Measurements from ENCODE around the gene ATP13A3.
"Not testable (repeated sequence)": the region's sequence is repeated elsewhere in the genome, so short reads cannot be mapped to it uniquely, and the experiment has no call there.

Gene ATP13A3

DNA sequence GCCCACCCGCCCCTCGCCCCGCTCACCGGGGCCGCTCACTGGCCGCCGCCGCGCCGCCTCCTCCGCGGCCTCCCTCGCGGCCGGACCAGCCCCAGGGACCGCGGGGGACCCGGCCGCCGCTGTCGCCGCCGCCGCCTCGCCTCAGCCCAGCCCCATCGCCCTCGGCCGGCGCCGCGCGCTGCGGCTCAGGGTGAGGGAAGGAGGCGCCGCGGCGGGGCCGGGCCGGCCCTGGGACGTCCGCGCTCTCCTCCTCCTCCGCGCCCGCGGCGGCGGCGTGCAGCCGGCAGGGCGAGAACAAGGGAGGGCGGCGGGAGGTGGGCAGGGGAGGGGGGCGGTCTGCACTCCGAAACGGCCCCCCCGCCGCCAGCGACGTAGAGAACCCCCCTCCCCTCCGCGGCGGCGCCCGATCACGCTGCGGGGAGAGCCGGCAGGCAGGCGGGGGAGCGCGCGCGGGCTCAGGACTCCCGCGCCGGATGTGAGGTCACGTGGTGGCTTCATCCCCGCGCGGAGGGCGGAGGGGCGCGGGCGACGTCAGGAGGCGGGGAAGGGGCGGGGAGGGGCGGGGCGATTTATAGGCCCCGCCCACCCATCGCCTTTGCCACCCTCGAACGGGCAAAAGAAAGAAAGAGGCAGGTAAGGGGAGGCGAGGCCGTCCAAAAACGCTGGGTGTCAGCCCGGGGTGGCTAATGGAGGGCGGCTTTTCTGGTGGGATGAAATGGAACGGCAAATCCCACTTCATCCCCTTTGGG, at the start of gene ATP13A3:
TSS of gene ATP13A3 (minus strand) at position 463 of the 749 bp plus-strand sequence. CDS start 24,812 bp downstream, outside the sequence.
- Mint-ChIP-seq H3K27me3 (no peaks in the 10 kb centered on the region), H3K27ac (ENCODE audit: low read depth) (peak within 1 kb of the TSS; percentile 87), H3K4me3 (peak within 1 kb of the TSS; percentile 76), H3K4me1 (peaks cover 34% of the 10 kb centered on the region), H3K36me3 (ENCODE audit: insufficient read depth) (peaks cover 25% of the 10 kb centered on the region), H3K9me3 (no peaks in the 10 kb centered on the region)
- ATAC-seq (replicated peaks; ENCODE audit: extremely low read depth, poor library complexity, severe bottlenecking), result peak; percentile 82
- DNase-seq (ENCODE audit: low spot score in 2 of 2), result peak; percentile 75 to 84

DNA sequence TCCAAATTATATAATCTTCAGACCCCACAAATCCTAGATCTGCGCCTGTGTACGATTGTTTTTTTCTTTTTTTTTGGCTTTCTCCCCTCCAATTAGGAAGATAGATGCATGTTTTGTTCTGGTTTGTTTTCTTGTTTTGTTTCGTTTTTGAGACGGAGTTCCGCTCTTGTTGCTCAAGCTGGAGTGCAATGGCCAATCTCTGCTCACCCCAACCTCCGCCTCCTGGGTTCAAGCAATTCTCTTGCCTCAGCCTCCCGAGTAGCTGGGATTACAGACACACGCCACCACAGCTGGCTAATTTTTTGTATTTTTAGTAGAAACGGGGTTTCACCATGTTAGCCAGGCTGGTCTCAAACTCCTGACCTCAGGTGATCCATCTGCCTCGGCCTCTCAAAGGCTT, 48.4 kb upstream of the ATP13A3 start:
- peaks cover 12% of the 10 kb centered on the region for H3K27me3 Mint-ChIP-seq
- not testable (repeated sequence) for H3K4me1 Mint-ChIP-seq; H3K9me3 Mint-ChIP-seq; ATAC-seq (replicated peaks; ENCODE audit: extremely low read depth, poor library complexity, severe bottlenecking); H3K27ac Mint-ChIP-seq (ENCODE audit: low read depth); H3K4me3 Mint-ChIP-seq; H3K36me3 Mint-ChIP-seq (ENCODE audit: insufficient read depth); DNase-seq (ENCODE audit: low spot score in 2 of 2)

DNA sequence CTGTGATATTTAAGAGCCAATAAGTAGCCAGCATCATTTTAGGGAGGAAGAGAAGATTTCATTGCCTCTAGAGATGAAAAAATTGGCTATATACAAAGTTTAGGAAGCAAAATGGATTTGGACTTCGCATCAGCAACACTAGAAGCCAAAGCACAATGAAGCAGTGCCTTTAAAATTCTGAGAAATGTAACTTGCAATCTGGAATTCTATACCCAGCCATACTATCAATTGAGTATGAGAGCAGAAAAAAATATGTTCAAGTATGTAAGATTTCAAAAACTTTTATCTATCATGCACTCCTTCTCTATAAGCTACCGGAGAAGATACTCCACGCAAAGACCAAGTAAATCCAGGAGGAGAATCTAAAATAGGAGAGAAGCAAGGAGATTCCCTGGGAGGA, 47.4 kb upstream of the ATP13A3 start:
- no peak for ATAC-seq (replicated peaks; ENCODE audit: extremely low read depth, poor library complexity, severe bottlenecking)
- H3K4me3 Mint-ChIP-seq, result no peak overlapping the region
- H3K27me3 Mint-ChIP-seq, result peaks cover 12% of the 10 kb centered on the region

DNA sequence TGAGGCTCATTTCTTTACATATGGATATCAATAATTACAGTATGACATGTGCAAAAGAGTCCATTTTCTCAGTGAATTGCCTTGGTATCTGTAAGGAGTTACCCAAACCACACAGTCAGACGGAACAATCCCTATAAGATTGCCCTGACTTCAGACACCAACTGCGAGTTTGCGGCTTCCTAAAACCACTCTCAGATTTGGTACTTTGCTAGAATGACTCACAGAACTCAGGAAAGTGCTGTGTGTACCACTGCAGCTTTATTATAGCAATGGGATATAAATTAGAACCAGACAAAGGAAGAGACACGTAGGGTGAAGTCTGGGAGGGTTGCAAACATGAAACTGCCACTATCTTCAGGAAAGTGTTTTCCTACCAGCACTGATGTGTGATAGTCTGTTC, 45.8 kb upstream of the ATP13A3 start:
- Mint-ChIP-seq H3K36me3 (ENCODE audit: insufficient read depth) (no peaks in the 10 kb centered on the region), H3K4me1 (no peaks in the 10 kb centered on the region), H3K27me3 (peaks cover 28% of the 10 kb centered on the region), H3K9me3 (no peaks in the 10 kb centered on the region), H3K27ac (ENCODE audit: low read depth) (no peak overlapping the region), H3K4me3 (no peak overlapping the region)
- no peak for DNase-seq (ENCODE audit: low spot score in 2 of 2)
- no peak for ATAC-seq (replicated peaks; ENCODE audit: extremely low read depth, poor library complexity, severe bottlenecking)

More for the DNA sequence above, 47.4 kb upstream of the ATP13A3 start:
- no peak overlapping the region for H3K27ac Mint-ChIP-seq (ENCODE audit: low read depth)
- no peaks in the 10 kb centered on the region for H3K36me3 Mint-ChIP-seq (ENCODE audit: insufficient read depth)
- no peaks in the 10 kb centered on the region for H3K4me1 Mint-ChIP-seq
- no peak for DNase-seq (ENCODE audit: low spot score in 2 of 2)
- no peaks in the 10 kb centered on the region for H3K9me3 Mint-ChIP-seq

DNA sequence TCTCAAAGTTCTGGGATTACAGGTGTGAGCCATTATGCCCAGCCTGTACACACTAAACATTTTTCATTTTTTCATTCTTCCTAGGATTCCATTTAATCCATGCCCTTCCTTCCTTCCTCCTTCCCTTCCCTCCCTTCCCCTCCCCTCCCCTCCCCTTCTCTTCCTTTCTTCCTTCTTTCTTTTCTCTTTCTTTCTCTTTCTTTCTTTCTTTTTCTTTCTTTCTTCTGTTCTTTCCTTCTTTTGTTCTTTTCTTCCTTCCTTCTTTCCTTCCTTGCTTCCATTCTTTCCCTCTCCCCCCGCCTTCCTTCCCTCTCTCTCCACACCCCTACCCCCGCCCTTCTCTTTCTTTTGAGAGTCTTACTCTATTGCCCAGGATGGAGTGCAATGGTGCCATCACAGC, 40.9 kb upstream of the ATP13A3 start:
- DNase-seq (ENCODE audit: low spot score in 2 of 2) (no peak), ATAC-seq (replicated peaks; ENCODE audit: extremely low read depth, poor library complexity, severe bottlenecking) (no peak)
- no peaks in the 10 kb centered on the region for H3K36me3 Mint-ChIP-seq (ENCODE audit: insufficient read depth)
- H3K9me3 Mint-ChIP-seq, result no peaks in the 10 kb centered on the region
- peak overlapping the region; percentile 27 for H3K27ac Mint-ChIP-seq (ENCODE audit: low read depth)
- no peaks in the 10 kb centered on the region for H3K4me1 Mint-ChIP-seq
- H3K27me3 Mint-ChIP-seq, result peaks cover 16% of the 10 kb centered on the region
- H3K4me3 Mint-ChIP-seq, result no peak overlapping the region

DNA sequence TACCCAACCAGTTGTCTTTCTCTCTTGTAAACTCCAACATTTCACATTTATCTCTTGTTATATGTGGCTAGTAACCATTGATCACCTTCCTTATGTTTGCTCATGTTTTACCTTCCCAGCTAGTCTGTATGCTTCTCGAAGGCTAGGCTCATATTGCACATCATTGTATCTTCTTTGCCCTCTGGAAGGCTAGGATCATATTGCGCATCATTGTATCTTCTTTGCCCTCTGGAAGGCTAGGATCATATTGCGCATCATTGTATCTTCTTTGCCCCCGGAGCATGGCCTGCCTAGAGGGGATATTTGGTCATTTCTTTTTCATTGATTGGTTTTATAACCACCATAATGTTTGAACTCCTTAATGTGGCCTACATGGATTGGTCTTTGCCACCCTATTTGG, 39.4 kb upstream of the ATP13A3 start:
- ATAC-seq (replicated peaks; ENCODE audit: extremely low read depth, poor library complexity, severe bottlenecking), result no peak
- Mint-ChIP-seq H3K4me1 (no peaks in the 10 kb centered on the region), H3K27me3 (peaks cover 16% of the 10 kb centered on the region), H3K4me3 (no peak overlapping the region), H3K9me3 (no peaks in the 10 kb centered on the region), H3K36me3 (ENCODE audit: insufficient read depth) (no peaks in the 10 kb centered on the region), H3K27ac (ENCODE audit: low read depth) (no peak overlapping the region)
- DNase-seq (ENCODE audit: low spot score in 2 of 2), result no peak

DNA sequence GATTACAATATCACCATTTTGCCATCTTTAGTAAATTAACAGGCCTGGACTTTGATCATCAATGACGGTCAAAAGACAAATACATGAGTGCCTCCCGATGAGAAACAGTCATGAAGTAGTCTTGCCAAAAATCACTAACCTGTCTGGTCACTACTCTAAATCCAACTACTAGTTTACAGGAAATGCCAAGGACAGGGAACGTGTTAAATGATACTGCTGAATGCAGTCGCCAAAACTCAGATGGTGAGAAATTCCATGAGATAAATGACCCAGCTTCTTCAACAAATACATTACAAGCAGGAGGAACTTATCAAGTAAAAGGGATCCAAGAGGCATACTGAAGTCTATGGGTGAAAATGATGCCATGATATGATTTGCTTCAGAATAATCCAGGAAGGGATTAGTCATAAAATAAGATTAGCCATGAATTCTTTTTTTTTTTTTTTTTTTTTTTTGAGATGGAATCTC, 35.8 kb upstream of the ATP13A3 start:
- Mint-ChIP-seq H3K4me1 (no peaks in the 10 kb centered on the region), H3K27ac (ENCODE audit: low read depth) (no peak overlapping the region), H3K36me3 (ENCODE audit: insufficient read depth) (no peaks in the 10 kb centered on the region), H3K9me3 (no peaks in the 10 kb centered on the region), H3K4me3 (no peak overlapping the region), H3K27me3 (no peaks in the 10 kb centered on the region)
- no peak for DNase-seq (ENCODE audit: low spot score in 2 of 2)
- no peak for ATAC-seq (replicated peaks; ENCODE audit: extremely low read depth, poor library complexity, severe bottlenecking)

DNA sequence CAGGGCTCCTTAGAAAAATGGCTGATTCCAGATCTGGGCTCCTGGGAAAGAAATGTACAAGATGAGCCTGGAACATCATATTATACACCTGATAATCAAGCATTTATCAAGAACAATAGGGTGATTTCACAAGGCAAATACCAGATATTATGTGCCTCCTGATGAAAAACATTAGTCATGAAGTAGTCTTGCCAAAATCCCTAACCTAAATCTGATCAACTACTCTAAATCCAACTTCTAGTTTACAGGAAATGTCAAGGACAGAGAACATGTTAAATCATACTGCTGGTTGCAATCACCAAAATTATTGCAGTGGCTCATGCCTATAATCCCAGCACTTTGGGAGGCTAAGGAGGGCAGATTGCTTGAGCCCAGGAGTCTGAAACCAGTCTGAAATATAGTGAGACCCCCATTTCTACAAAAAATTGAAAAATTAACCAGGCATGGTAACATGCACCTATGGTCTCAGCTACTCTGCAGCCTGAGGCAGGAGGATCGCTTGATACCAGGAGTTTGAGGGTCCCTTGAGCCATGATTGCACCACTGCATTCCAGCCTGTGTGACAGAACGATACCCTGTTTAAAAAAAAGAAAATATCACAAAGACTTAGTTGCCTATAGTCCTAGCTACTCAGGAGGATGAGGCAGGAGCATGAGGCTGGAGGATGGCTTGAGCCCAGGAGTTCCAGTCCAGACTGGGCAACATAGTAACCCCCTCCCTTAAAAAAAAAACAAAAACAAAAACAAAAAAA, 34.9 kb upstream of the ATP13A3 start:
- Mint-ChIP-seq H3K4me1 (no peaks in the 10 kb centered on the region), H3K27ac (ENCODE audit: low read depth) (no peak overlapping the region), H3K9me3 (no peaks in the 10 kb centered on the region), H3K36me3 (ENCODE audit: insufficient read depth) (no peaks in the 10 kb centered on the region), H3K4me3 (no peak overlapping the region), H3K27me3 (peaks cover 4% of the 10 kb centered on the region)
- DNase-seq (ENCODE audit: low spot score in 2 of 2), result no peak
- no peak for ATAC-seq (replicated peaks; ENCODE audit: extremely low read depth, poor library complexity, severe bottlenecking)

DNA sequence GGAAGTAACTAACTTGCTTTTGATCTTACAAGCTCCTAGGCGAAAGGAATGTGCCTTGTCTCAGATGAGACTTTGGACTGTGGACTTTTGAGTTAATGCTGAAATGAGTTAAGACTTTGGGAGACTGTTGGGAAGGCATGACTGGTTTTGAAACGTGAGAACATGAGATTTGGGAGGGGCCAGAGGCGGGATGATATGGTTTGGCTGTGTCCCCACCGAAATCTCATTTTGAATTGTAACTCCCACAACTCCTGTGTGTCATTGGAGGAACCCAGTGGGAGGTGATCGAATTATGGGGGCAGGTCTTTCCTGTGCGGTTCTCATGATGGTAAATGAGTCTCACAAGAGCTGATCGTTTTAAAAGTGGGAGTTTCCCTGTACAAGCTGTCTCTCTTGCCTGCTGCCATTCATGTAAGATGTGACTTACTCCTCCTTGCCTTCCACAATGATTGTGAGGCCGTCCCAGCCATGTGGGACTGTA, 33.9 kb upstream of the ATP13A3 start:
- not testable (repeated sequence) for H3K27ac Mint-ChIP-seq (ENCODE audit: low read depth); H3K4me1 Mint-ChIP-seq; H3K4me3 Mint-ChIP-seq; H3K9me3 Mint-ChIP-seq; ATAC-seq (replicated peaks; ENCODE audit: extremely low read depth, poor library complexity, severe bottlenecking); DNase-seq (ENCODE audit: low spot score in 2 of 2); H3K36me3 Mint-ChIP-seq (ENCODE audit: insufficient read depth)
- H3K27me3 Mint-ChIP-seq, result peaks cover 12% of the 10 kb centered on the region

DNA sequence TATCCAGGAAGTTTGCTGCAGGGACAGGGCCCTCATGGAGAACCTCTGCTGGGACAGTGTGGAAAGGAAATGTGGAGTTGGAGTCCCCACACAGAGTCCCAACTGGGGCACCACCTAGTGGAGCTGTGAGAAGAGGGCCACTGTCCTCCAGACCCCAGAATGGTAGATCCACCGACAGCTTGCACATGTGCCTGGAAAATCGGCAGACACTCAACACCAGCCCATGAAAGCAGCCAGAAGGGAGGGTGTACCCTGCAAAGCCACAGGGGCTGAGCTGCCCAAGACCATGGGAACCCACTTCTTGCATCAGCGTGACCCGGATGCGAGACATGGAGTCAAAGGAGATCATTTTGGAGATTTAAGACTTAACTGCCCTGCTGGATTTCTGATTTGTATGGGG, 33.4 kb upstream of the ATP13A3 start:
- H3K4me3 Mint-ChIP-seq; ATAC-seq (replicated peaks; ENCODE audit: extremely low read depth, poor library complexity, severe bottlenecking); H3K4me1 Mint-ChIP-seq; H3K9me3 Mint-ChIP-seq; H3K27ac Mint-ChIP-seq (ENCODE audit: low read depth); H3K36me3 Mint-ChIP-seq (ENCODE audit: insufficient read depth); DNase-seq (ENCODE audit: low spot score in 2 of 2): not testable (repeated sequence)
- peaks cover 12% of the 10 kb centered on the region for H3K27me3 Mint-ChIP-seq

DNA sequence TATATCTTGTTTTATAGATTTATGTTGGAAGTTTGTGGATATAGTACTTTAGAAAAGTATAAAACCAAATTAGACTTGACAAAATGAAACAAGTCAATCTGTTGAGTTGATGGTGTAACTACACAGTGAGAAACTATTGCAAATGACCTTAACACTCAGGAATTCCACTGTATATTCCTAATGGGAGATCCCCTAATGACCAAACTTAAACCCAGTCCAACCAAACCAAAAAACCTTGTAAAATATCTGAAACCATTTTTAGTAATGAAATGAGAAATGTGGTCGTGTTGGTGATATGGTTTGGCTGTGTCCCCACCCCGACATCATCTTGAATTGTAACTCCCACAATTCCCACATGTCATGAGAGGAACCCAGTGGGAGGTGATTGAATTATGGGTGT, 31.9 kb upstream of the ATP13A3 start:
- Mint-ChIP-seq H3K36me3 (ENCODE audit: insufficient read depth) (no peaks in the 10 kb centered on the region), H3K4me3 (no peak overlapping the region), H3K9me3 (no peaks in the 10 kb centered on the region), H3K4me1 (no peaks in the 10 kb centered on the region), H3K27me3 (peaks cover 12% of the 10 kb centered on the region), H3K27ac (ENCODE audit: low read depth) (no peak overlapping the region)
- DNase-seq (ENCODE audit: low spot score in 2 of 2) (no peak), ATAC-seq (replicated peaks; ENCODE audit: extremely low read depth, poor library complexity, severe bottlenecking) (no peak)

DNA sequence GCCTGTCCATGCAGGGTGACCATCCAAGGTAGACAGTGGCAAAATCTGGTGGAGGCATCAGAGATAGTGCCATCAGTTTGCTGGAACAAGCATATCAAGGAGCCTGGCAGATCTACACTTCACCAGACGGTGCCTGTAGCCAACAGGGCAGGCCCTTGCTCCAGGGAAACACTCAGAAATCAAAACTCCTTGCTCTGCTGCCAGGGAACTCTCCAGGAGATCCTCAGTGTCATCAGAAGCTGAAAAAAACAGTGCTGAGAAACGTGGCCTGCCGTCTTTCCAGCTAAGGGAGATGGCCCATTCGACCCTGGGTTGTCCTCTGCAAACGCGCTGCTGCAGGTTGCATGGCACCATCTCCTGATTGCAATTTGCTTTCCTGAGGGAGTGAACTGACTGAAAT, 30.5 kb upstream of the ATP13A3 start:
- no peaks in the 10 kb centered on the region for H3K36me3 Mint-ChIP-seq (ENCODE audit: insufficient read depth)
- no peak overlapping the region for H3K27ac Mint-ChIP-seq (ENCODE audit: low read depth)
- ATAC-seq (replicated peaks; ENCODE audit: extremely low read depth, poor library complexity, severe bottlenecking) (no peak), DNase-seq (ENCODE audit: low spot score in 2 of 2) (no peak)
- H3K4me3 Mint-ChIP-seq, result no peak overlapping the region
- H3K9me3 Mint-ChIP-seq, result no peaks in the 10 kb centered on the region
- no peaks in the 10 kb centered on the region for H3K4me1 Mint-ChIP-seq
- H3K27me3 Mint-ChIP-seq, result peaks cover 12% of the 10 kb centered on the region

DNA sequence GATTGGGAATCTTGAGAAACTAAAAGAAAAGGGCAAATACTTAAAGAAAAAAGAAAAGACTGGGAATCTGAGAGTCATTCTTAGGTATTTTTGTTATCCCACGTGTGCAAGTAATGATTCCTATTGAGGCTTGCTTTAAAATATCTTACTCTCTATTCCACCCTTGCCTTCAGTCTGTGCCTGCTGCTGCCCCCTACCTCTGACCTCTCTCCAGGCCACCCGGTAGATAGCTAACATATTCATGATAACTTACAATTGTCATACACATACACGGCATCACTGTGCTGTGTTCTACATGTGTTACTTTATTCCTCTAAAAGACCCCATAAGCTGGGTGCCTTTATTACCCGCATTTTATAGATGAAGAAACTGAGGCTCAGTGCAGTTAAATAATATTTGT, 27.8 kb upstream of the ATP13A3 start:
- Mint-ChIP-seq H3K36me3 (ENCODE audit: insufficient read depth) (no peaks in the 10 kb centered on the region), H3K4me1 (no peaks in the 10 kb centered on the region), H3K27me3 (peaks cover 12% of the 10 kb centered on the region), H3K9me3 (no peaks in the 10 kb centered on the region), H3K4me3 (no peak overlapping the region), H3K27ac (ENCODE audit: low read depth) (no peak overlapping the region)
- ATAC-seq (replicated peaks; ENCODE audit: extremely low read depth, poor library complexity, severe bottlenecking) (no peak), DNase-seq (ENCODE audit: low spot score in 2 of 2) (no peak)
